GM18498 (cell line): Measurements from ENCODE around the gene DCAF4.

ENCODE experiments used
- ATAC-seq: cut with Tn5 transposase; IDR thresholded peaks from one replicate; pipeline ENCODE4 v1.9.1; 2021; ENCODE audit warnings: mild to moderate bottlenecking, moderate library complexity; ENCODE audit not compliant: unreplicated experiment

Gene DCAF4, protein sequence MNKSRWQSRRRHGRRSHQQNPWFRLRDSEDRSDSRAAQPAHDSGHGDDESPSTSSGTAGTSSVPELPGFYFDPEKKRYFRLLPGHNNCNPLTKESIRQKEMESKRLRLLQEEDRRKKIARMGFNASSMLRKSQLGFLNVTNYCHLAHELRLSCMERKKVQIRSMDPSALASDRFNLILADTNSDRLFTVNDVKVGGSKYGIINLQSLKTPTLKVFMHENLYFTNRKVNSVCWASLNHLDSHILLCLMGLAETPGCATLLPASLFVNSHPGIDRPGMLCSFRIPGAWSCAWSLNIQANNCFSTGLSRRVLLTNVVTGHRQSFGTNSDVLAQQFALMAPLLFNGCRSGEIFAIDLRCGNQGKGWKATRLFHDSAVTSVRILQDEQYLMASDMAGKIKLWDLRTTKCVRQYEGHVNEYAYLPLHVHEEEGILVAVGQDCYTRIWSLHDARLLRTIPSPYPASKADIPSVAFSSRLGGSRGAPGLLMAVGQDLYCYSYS

DNA sequence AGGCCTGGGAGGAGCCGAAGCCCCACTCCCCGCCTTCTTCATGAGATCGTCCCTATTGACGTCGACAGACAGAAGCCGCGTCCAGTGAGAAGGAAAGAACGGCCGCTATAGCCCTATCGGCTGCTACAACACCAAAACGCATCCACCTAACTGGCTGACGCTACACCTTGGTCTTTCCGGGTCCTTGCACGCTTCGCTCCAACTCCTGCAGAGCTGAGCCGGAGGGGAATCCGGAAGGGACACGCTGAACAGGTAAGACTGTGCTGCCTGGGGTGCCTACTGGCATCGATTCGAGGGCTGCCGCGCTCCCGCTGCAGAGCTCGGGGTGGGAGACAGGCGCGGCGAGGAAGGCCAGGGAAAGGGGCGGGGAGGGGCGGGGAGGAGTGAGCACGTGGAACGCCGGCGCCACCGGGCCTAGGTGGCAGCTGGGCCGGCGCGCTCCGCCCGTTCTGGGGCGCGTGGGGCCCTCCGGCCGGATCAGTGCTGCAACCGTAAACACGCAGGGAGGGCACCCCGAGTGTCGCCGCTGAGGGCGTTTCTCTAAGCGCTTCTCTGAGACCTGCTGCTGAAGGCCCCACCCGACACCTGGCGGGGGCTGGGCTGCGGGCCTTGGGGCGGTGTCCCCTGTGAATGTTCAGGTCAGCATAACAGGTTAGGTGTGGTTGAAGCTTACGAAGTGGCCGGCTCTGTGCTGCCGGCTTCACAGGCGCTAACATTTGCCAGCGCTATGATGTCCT lies at the start of gene DCAF4:
DCAF4 (plus strand) TSS at position 173 of the 737 bp plus-strand sequence. CDS start 11,515 bp downstream, outside the sequence.
- ATAC-seq = peak; percentile 98

GRCh38 chr14:72876710-72877063 lies 49.6 kb upstream of the DCAF4 start:
- no peak for ATAC-seq

GRCh38 chr14:72878746-72879145 lies 47.5 kb upstream of the DCAF4 start:
- ATAC-seq = no peak

- no peak for ATAC-seq
Observed at GRCh38 chr14:72879431-72879830, 46.8 kb upstream of the DCAF4 start.

DNA sequence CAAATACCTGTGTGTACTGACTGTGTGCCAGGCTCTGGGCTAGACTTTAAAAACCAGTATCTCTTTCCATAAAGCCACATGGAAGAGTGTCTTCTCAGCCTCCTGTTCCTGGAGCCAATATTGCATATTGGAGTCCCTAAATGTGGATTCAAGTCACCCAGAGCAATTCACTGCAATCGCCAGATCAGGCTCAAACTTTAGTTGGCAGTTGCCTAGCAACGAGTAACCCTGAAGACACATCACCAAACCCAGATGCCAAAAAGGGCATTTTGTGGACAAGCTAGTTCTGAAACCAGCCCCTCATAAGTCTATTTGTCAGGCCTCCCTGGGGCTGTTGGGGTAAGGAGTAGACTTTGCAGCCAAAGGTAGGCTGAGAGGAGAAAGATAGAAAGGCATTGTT lies 46.1 kb upstream of the DCAF4 start:
- no peak for ATAC-seq

GRCh38 chr14:72880820-72881219 lies 45.4 kb upstream of the DCAF4 start:
- no peak for ATAC-seq

DNA sequence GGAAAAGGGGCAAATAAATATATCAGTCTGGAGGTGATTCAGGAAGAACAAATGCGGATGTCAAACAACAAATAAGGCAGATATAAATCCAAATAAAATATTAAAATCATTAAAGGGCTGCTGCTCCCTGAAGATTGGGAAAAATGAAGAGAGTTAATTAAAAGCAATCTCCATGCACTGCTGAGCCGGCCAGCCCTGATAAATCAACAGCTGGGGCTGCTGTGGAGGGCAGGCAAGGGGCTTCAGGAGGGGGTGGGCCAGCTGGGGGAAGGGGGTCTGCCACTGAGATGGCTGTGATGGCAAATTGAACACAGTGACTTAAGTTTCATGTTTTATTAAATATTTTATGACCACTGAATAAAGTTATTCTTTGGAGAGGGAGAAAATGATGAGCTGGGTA lies 44.7 kb upstream of the DCAF4 start:
- ATAC-seq = no peak

GRCh38 chr14:72882047-72882446 lies 44.2 kb upstream of the DCAF4 start:
- ATAC-seq = no peak

DNA sequence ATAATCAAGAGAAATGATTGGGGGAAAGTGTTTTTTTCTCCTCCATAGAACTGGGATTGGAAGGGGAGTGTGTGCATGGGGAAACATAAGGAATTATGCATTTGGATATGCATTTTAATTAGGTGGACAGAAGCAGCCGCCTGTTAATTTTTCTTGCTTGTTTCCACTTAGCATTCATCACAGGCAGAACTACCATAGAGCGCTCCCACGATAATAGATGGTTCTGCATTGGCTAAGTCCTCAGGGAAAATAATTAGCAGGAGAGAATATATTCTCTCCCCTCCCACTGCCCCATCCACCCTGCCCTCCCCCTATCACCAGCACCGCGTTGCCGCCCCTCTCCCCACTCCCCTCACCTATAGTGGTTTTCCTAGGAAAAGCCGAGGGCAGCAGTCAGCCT lies 43.8 kb upstream of the DCAF4 start:
- ATAC-seq = no peak

- no peak for ATAC-seq
Observed at GRCh38 chr14:72883109-72883508, 43.2 kb upstream of the DCAF4 start.

GRCh38 chr14:72883961-72884360 lies 42.3 kb upstream of the DCAF4 start:
- no peak for ATAC-seq

- no peak for ATAC-seq
Observed at GRCh38 chr14:72884386-72884785, 41.9 kb upstream of the DCAF4 start.

DNA sequence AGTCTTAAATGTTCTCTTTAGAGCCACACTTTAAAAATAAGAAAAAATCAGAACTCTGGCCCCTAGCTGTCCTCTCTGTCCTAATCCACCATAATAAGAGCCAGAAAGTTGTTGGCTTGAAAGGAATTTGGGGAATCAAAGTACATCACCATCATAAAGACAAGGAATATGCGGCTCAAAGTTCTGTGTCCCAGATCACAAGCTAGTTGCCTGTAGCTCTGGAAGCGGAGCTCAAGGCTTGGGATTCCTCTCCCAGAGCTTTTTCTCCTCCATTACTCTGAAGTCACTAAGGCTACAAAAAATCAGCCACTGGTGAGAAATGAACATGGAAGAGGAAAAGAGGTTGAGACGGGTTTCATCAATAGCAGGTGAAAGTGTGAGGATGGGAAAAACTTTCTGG lies 38.8 kb upstream of the DCAF4 start:
- ATAC-seq = no peak

- no peak for ATAC-seq
Observed at GRCh38 chr14:72888192-72888591, 38.1 kb upstream of the DCAF4 start.

DNA sequence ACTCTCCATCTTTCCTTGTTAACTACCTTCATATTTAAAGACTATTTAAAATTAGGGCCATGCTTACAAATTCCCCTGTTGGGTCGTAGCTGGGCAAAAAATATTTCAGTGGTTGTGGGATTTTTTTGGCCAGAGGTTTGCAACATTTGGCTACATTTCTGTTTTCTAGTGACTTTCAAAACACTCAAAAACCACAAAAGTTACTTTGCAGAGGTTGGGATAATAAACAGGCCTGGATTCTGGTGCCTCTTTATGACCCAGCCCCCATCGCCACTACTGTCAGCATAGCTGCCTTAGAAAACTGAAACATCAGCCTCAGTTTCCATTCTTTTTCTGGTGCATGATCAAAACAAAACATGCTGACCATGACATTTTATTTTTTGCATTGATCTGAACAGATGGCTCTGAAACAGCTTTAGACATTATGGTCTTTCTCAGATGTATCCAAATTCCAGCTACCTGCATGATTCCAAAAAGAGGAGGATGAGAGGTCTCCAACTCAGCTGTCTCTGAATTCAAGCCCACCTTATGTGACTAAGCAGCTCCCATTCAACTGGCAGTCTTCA lies 37.5 kb upstream of the DCAF4 start:
- no peak for ATAC-seq

DNA sequence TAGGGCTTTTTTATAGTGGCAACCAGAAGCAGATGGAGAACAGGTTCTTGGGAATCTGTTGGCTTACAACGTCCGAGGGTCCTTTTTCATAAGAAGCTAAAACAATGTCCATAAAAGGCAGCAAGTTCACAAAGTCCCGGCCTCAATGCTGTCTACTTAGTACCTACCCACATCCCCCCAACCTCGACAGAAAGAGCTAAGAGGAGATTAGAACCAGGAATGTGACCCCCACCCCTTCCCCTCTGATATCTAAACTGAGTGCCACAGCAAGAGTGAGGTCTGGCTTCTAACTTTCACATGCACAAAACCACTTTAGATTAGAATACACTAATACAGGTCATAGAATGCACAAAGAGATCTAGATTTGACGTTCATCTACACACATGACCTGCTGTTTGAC lies 36.9 kb upstream of the DCAF4 start:
- ATAC-seq = no peak

GRCh38 chr14:72891666-72892102 lies 34.6 kb upstream of the DCAF4 start:
- no peak for ATAC-seq

DNA sequence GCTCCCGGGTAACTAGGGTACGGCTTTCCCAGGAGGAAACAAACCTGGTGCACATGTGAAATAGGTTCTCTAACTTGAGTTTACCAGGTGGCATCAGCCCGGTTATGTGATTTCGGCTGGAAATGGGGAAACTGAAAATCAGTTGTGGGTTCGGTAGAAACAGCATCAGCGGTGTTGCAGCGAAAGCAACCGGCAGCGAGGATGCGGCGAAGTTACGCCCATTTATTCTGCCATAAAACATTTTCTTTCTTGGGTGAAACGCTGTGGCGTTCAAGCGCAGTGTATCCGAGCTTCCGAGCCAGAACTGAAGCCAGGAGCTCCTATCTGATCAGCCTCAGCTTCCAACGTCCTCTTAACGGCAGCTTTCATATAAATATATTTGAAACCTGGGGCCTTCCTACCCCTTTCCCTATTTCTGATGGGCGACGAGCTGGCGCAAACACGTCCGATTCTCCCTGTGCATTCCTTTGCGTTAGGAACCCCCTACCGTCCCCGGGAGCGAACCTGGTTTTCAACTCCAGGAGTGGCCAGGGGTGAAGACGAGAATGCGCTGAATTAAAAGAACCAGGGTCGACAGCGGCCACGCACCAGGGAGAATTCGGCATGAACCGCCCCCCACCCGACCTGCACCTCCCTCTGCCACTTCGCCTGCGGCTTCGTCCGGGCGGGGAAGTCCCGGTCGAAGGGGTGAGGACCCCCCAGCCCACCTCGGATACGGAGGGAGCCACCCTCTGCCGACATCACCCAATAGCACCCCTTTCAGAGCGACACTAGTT lies 34.0 kb upstream of the DCAF4 start:
- ATAC-seq = no peak

GRCh38 chr14:72892879-72893635 lies 33.2 kb upstream of the DCAF4 start:
- peak; percentile 11 for ATAC-seq

DNA sequence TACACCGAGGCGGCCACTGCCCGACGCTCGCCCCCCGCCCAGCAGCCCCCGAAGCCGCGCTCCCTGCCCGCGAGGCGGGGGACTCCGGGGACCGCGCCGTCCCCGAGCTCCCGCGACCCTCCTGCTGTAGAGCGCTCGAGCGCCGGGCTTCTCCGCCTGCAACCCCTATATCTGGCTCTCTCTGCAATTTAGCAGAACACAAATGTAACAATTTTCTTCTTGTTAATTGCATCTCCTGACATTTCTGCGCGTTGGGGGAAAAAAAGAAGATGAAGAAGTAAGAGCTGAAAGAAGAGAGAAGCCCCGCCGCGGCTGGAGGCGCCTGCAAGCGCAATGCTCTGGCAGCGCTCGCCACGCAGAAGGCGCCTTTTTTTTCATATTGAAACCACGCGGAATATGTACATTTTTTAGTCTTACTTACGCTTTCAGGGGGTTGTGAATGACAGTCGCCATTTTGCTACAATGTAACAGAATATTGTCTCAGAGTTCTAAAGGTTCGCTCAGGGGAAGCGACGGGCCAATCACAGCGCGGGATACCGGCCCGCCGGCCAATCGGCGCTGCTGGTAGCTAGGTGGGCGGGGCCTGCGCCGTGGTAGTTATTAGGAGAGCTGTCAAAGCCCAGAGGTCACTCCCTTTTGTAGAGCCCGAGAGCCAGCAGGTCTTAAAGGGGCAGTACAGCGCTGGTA lies 32.5 kb upstream of the DCAF4 start, which contains the start of gene DPF3:
DPF3 (minus strand) TSS at position 466 of the 687 bp plus-strand sequence; CDS start at position 453, 13 bp downstream.
- ATAC-seq = peak; percentile 94
